HS-5 (cell line): ENCODE data around the gene P3H2.
"Not testable (repeated sequence)": the region's sequence is repeated elsewhere in the genome, so short reads cannot be mapped to it uniquely, and the experiment has no call there.

Source experiments
- DNase-seq: peaks from one replicate; pipeline ENCODE4 v3.0.0-alpha.2; 2012; ENCODE audit warnings: low read depth

P3H2 gene

DNA sequence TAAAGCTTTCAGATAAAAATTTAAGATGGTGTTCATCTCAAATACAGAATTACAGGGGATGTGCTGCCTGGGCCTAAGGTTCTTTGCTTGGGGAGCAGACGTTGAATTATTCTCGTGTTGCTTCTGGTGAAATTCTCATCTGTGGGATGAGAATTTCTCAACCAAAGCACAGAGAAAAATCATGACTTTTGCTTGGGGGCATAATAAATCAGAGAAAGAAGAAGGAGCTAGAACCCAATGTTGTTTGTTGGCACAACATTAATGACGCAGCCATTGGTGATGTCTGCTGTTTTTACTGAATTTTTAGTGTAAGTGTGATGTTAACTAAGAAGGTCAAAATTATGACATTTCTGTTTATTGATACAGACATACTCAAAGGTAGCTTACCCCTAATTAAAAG, 35.7 kb downstream of the P3H2 start:
- DNase-seq = no peak

DNA sequence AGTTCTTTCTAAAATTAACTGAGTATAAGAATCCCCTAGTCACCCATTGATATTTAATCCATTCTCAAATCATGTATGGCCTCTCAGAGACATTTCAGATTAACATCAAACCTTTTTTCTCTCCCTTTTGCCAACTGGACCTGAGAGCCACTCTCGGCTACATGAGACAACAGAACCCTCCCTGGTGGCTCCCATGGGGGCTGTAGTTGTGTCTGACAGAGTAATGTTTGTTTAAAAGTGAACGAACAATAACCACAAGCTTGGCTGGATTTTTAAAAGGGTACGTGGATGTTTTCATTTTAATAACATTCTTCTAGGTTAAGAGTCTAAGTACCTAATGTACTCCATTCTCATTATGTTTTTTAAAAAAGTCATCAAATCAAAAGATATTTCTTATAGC, 37.1 kb downstream of the P3H2 start:
- no peak for DNase-seq

DNA sequence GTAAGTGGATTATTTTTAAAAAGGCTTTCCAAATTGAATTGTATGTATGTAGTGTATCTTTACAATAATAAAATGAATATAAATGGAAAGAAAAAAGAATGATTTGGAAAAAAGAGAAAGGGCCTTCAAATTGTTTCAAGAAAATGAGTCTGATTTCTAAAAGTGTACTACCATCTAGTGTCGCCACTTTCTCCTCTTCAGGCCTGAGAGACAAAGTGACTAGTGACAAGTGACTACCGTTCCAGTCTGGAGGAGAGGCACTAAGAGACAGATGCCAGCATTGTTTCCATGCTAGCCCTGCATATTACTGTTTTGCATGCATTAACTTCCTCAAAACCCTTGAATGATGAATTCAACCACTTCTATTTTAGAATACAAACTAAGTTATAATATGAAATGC, 39.3 kb downstream of the P3H2 start:
- DNase-seq = no peak

DNA sequence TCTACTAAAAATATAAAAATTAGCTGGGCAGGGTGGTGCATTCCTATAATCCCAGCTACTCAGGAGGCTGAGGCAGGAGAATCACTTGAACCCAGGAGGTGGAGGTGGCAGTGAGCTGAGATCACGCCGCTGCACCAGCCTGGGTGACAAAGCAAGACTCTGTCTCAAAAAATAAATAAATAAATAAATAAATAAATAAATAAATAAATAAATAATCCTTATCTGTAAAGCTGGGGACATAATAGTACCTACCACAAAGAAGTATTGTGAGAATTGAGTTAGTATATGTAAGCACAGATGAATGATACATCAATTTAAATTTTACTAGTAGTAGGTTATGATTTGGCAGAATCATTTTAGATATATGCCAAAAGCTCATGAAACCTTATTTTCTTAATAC, 41.5 kb downstream of the P3H2 start:
- not testable (repeated sequence) for DNase-seq

DNA sequence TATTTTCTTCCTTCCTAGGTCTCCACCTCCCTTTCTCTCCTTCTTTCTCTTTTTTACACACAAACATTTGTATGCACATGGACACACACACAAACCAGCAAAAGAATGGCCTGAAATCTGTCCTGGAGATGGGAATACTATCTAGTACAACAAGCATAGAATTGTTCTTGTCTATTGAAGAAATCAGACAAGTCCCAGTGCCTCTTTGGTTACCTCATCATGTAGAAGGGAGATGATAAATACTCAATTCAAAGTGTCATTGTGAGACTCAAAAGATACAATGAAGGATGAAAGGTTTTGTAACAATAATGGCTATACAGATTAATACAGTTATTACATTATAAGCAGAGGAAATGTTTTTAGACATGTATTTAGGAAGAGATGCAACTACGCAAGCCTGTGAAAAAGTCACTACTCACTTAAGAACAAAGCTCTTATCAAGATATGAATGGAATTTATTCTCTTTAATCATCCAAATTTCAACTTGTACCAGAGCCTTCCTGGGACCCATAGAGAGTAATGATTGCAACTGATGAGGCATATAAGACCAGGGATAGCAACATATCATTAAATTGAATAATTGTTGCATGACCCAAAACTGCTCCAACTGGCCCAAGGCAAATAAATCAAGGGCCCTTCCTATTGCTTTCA, 43.2 kb downstream of the P3H2 start:
- no peak for DNase-seq

DNA sequence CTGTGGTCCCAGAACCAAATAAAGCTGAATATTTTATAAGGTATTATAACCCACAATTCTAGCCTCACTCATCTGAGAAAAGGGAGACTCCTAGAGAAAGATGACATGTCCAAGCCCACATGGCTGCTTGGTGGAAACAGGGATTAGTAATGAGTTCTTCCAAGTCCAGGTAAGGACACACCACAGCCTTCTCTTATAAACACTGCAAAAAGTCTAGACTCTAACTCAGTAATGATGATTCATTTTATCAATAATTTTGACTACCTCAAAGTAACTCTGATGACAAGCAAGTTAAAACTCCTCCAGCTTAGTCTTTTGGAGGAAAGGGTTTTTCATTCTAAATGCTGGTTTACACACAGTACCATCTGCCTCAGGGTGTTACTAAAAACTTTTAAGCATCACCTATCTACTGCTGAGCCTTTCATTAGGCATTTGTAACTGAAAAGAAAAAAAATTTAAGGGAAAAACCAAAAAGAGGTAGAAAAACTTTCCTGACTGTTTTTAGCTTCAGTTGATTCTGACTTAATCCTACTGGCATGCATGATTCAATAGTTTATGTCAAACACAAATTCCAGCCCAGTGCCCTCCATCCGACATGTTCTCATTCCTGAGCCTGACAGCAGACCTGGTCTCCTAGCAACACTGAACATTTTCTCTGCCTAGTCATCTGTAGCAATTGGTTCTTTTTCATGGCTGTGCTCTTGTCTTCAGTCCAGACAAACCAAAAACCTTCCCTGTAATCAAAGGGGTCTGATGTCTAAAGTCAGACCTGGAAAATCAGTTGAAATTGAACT, 43.9 kb downstream of the P3H2 start:
- DNase-seq = peak; percentile 92

DNA sequence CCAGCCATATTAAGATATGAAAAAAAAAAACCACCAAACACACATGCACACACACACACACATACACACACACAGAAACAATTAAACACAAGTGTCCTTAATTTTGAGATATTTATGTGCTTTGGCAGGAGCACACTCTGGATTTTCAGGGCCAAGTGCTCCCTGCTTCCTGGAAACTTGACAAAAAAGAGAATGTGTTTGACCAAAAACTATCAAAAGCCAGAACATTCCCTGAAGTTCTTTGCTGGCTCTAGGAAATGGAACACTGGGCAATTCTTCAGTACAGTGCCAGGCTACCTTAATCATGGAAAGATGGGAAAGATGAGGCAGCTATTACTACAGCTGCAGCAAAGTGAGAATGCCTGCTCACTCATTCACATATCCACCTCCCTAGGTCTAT, 44.6 kb downstream of the P3H2 start:
- DNase-seq = no peak

DNA sequence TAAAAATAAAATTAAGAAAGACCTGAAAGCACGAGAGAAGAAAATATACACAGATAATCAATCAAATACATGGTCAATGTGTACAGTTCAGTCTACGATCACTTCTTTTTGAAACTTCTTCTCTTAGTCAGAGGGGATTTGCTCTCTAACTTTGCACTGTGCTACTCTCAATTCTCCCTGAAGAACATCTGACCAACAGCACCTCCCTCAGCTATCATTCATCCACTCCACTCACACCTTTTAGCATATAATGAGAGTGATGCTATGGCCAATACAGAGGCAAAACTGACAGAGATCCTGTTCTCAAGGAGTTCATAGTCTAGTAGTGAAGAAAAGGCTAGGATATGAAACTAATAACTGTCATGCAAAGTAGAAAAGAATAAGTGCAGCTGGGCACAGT, 45.9 kb downstream of the P3H2 start:
- no peak for DNase-seq

DNA sequence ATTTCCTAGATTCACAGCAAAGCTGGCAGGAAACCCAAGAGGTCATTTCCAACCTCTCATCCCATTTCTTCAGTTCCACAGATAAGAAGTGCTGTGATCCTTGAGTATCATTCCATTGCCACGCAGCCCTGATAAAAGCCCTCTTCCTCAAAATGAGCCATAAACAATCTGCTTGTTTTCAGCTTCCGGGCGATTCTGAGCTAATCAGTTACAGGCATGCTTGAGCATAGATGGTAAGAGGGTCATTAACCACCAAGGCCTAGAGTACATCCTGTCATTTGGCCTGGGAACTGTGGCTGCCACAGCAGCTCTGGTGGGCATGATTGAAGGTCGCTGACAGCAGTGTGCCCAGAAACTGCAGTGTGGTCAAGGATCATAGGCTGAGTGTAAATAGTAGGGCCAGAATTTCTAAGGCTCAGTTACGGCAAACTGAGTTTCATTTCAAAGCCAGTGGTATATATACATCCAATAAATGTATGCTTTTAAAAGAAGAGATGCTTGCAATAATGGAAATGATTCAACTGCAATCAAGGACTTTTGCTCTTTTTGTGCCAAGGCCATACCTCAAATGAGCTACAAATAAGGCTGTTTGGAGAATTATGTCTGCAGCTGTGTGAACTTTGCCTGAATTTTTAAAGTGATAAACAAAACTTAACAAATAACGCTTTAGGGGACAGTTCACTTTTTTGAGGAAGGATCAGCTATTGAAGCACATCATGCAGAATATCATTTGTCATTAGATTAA, 47.3 kb downstream of the P3H2 start:
- no peak for DNase-seq

DNA sequence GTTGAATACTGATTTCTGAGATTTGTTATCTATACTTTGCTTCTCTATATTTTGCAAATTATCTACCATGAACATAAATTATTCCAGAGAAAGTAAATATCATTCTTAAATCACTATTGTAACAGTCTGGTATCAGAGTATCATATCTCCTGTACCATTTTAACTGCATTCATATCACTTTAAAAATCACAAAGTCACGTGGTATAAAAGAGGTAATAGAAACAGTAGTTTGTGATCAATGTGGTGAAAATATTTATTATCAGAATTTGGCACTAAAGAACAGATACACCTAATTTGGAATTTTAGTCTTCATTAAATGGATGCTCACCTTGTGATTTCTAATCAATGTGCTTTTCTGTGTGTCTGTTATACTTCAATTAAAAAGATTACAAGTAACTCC, 47.8 kb downstream of the P3H2 start:
- no peak for DNase-seq

DNA sequence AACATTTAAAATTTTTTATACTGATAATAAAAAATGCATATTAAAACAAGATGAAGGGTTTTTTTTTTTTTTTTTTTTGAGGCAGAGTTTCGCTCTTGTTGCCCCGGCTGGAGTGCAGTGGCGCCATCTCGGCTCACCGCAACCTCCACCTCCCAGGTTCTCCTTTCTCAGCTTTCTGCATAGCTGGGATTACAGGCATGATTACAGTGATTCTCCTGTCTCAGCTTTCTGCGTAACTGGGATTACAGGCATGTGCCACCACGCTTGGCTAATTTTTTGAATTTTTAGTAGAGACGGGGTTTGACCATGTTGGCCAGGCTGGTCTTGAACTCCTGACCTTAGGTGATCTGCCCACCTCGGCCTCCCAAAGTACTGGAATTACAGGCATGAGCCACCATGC, 48.8 kb downstream of the P3H2 start:
- not testable (repeated sequence) for DNase-seq

DNA sequence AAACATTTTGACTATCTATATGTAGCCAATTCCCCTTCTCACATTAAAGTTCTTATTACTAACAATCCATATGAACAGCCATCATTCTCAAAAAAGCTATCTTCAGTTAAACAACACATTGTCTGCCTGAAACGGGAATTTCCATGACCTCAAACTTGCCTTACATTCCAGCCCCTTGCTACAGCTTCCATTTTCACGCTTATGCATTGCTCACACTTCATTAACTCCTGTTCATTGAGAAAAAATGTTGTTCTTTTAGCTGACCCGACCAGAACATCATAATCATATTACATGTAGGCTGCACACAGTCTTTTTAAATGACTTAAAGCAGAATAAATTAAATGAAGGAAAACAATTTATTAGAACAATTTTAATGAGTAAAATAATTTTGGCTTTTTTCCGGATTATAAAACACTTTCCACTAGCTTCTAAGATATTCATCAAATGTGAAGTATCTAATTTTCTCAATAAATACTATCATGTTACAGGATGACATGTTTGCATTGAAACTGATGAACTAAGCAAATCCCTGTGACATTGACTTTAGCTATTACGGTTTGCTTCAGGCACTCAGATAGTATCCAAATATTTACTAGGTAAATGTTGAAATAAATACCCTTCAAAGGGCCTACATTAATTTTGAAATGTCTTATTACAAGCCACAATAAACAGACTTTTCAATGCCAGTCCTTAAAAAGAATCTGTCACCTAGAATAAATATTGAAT, 49.9 kb downstream of the P3H2 start:
- DNase-seq = no peak

DNA sequence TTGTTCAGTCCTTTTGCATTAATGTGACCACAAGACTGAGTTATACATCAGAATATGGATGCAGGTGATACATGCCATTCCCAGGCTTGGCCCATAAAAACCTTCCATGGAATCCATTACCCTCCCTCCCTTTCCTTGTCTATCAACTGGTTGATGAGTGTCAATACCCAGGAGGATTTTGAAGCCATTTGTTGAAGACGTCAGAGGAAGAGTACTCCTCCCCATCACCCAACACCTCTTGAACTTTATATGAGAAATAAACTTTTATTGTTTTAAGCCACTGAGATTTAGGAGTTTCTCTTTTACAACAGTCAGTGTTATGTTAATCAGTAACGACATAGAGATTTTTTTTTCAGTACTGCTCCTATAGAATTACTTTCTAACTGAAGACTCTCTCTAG, 55.5 kb downstream of the P3H2 start:
- no peak for DNase-seq

DNA sequence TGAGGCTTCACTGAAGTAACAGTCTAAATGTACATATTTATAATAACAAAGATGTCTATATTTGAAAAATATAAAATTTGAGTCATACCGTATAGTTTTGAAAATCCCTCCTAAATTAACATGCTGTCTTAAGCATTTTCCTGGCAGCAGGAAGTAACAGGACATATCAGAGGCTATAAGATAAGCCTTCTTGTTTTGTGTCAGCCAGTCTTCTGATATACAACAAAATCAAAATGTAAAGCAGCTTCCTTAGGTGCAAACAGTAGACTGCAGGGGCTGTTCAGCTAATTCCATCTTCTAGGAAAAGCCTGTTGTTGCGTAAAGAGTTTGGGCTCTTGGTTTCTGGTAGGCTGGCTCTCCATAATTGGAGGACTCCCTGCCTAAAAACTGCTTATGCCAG, 56.0 kb downstream of the P3H2 start:
- DNase-seq = no peak

DNA sequence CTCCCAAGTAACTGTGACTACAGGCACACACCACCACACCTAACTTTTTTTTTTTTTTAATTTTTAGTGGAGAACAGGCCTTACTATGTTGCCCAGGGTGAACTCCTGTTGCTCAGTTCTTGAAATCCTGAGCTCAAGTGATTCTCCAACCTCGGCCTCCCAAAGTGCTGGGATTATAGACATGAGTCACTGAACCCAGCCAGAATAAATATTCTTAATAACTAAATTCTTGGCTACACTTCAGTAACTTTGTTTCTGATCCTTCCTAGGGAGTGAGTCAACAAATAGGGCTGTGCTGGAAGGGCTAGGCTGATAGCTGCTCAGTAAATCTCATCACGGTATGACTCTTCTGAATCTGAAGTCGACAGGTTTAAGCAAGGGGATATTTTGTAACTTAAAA, 56.6 kb downstream of the P3H2 start:
- DNase-seq = peak; percentile 77

DNA sequence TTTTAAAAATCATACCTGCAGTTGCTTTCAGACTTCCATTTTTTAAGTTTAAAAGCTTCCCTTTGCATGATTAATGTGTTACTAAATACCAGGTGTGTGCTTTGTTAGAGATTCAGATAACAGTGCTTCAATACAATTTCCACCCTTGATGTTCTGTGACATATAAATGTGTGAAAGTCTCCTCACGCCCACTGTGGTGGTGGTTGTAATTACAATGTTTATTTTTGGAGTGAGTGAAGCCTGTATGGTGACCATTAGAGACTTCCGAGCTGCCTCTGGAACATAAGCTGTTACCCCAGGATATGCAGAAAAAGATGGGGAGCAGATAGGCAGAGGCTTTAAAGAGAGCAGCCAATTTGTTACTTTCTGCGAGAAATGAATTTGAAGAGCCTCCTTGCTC, 57.2 kb downstream of the P3H2 start:
- no peak for DNase-seq

DNA sequence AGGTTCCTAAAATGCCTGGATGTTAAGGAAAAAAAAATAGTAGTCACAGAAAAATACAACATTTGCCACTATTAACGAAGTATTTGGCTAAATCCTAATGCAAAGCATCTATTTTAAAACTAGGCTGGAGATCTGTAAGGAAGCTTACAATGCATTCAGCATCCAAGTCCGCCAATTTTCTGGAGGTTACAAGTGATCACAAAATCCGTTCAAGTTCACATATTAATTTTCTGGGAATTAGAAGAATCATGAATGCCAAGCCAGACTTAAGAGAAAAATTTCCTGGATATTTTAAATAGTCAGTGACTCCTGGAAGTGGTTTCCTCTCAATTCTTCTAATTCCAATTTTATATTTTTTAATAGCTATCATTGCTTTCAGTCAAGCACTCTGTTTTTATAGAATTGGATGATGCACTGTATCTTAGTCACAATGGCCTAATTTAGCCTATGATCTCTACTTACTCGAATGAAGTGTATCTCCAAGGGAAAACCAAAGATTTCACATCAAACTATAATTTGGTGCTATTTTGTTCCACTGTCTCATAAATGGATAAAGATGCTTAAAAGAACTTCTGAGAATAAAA, 60.4 kb downstream of the P3H2 start:
- no peak for DNase-seq

DNA sequence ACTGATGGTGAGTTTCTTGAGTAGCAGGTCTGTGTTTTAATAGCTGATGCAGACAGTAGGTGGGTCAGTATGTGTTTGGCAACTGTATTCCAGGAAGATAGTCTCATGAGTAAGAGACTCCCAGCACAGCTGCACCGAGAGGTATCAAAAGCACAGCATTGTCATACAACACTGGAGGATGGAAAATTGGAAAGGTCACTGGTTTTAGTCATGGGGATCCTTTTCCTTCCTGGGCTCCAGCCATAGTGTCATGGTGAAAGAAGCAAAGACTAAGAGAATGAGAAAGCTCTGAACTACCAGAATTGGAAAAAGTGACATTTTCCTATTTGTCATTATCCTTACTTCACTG, 61.5 kb downstream of the P3H2 start:
- no peak for DNase-seq

DNA sequence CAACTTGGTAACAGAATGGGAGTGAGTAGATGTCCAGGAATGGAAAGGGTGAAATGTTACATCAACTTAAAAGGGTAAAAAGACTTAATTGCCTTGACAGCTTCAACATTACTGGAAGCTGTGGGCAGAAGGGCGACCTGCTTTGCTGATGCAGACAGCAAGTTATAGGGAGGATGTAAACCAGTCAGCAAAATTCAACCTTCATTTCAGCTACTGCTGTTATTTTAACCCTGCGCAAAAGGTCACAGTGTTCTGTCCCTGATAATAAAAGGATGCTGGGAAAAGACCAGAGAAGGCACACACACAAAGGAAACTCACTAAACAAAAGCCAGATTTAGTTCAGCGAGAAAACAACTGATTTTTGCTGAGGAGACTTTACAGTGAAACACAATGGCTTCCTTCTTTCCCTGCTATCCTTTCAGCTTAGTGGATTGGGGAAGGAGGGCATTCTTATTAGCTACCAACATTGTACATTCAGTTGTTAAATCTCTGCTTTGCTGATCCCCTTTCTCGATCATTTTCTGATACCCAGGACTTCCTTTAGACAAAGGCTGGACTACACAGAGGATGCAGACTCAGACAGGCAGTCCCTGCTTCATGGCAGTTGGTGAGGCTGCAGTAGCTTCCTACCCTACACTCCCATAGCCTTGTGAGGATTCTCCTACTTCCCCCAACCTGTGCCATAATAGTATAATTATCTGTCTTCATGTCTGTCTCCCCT, 62.0 kb downstream of the P3H2 start:
- DNase-seq = no peak

DNA sequence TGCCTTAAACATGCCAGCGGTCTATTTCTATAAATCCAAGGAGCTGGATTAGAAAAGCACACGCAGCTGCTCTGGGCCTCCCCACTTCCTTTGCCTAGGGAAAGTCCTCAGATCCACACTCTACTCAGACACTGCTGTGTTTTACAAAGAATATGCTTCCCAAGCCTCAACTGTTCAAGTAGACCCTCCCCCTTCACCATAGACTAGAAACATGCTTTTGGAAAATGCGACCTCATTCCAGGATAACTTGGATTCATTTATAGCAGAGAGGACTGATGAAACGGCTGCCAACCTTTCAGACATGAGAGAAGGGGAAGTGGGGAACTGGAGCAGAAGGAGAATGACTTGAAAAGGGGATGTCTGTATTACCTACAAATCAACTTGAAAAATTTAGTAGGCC, 64.0 kb downstream of the P3H2 start:
- no peak for DNase-seq

DNA sequence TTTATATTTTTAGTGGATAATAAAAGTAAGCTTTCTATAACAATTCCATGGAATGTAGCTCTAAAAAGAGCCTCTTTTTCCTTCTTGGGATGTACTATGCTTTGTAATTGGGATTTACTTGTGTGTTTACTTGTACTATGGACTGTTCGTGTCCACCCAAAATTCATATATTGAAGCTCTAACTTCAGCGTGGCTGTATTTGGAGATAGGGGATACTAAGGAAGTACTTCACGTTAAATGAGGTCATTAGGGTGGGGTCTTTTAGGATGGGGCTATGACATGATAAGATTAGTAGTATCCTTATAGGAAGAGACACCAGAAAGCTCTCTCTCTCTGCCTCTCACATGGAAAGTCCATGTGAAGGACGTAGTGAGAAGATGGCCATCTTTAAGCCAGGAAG, 64.9 kb downstream of the P3H2 start:
- no peak for DNase-seq
